Activated CD8-positive, alpha-beta T cell treated with anti-CD3 and anti-CD28 coated beads, Interleukin-2, amount 10 ng/mL, durations not matched to agents 7 days and 5 days (primary cell): Measurements from ENCODE around the gene CCNG1. TPM values are rescaled to one million over a fixed set of nuclear protein-coding genes. Genes with fewer than 3 reads are reported as not detected.
"Not testable (repeated sequence)": the region's sequence is repeated elsewhere in the genome, so short reads cannot be mapped to it uniquely, and the experiment has no call there.

Source experiments
- ATAC-seq: fragments of 150-1000 bp; cut with Tn5 transposase; one replicate; pipeline ENCODE4 v1.10.0; 2021; ENCODE audit warnings: moderate library complexity
- CTCF ChIA-PET: fragments of 350-600 bp; sonication (Branson Sonifier 250); formaldehyde crosslinking; loops from one replicate; lab custom pipeline; 2021; ENCODE audit warnings: antibody characterized with exemption; lab: Charles Lee
- POLR2A ChIA-PET: fragments of 350-600 bp; sonication (Branson Sonifier 250); formaldehyde crosslinking; loops from one replicate; lab custom pipeline; 2021; ENCODE audit warnings: antibody characterized with exemption; lab: Charles Lee
- DNase-seq: peaks from one replicate; pipeline ENCODE4 v3.0.0-alpha.2; 2020
- H3K27ac Mint-ChIP-seq: one replicate; pipeline ENCODE4 v1.8.0; 2021; ENCODE audit warnings: mild to moderate bottlenecking, mixed read lengths
- H3K27me3 Mint-ChIP-seq: one replicate; pipeline ENCODE4 v1.8.0; 2021; ENCODE audit warnings: low read depth, mixed read lengths
- H3K36me3 Mint-ChIP-seq: one replicate; pipeline ENCODE4 v1.8.0; 2021; ENCODE audit warnings: low read depth, mixed read lengths
- H3K4me1 Mint-ChIP-seq: one replicate; pipeline ENCODE4 v1.8.0; 2021; ENCODE audit warnings: low read depth, mixed read lengths
- H3K4me3 Mint-ChIP-seq: one replicate; pipeline ENCODE4 v1.8.0; 2021; ENCODE audit warnings: mild to moderate bottlenecking, mixed read lengths
- H3K9me3 Mint-ChIP-seq: one replicate; pipeline ENCODE4 v1.8.0; 2022; ENCODE audit warnings: mixed read lengths; ENCODE audit not compliant: insufficient read depth
- total RNA-seq, 2 experiments: library from RNA; stranded (reverse); gene quantifications; one replicate each; pipeline ENCODE4 v1.2.3, GENCODE V29; 2021

CCNG1 gene
- total RNA-seq, 2 experiments from 2014 or later, result 129 to 143 TPM

GRCh38 chr5:163409384-163409783, 28.0 kb upstream of the CCNG1 start:
- Mint-ChIP-seq H3K27ac (no peak overlapping the region), H3K9me3 (no peaks in the 10 kb centered on the region), H3K4me3 (no peak overlapping the region), H3K4me1 (peaks cover 11% of the 10 kb centered on the region), H3K27me3 (peaks cover 14% of the 10 kb centered on the region), H3K36me3 (no peaks in the 10 kb centered on the region)
- ChIA-PET CTCF (interaction anchor here (0.6 to 4.0 kb wide), 15 partner anchors 10 to 1866 kb away, joined by 3 to 25 read pairs (median 7); partner anchors contain the start of gene CCNG1), POLR2A (no interaction called here)
- no peak for DNase-seq
- no peak for ATAC-seq

- DNase-seq (no peak), ATAC-seq (no peak)
- POLR2A ChIA-PET, result no interaction called here
- Mint-ChIP-seq H3K27ac (no peak overlapping the region), H3K4me1 (peaks cover 11% of the 10 kb centered on the region), H3K4me3 (no peak overlapping the region), H3K9me3 (no peaks in the 10 kb centered on the region), H3K27me3 (peaks cover 17% of the 10 kb centered on the region), H3K36me3 (no peaks in the 10 kb centered on the region)
- CTCF ChIA-PET, result interaction anchor here (3.1 to 4.0 kb wide), 2 partner anchors 20 to 104 kb away, joined by 14 to 18 read pairs; no protein-coding TSS in a partner anchor
These were observed 26.9 kb upstream of the CCNG1 start for GRCh38 chr5:163410505-163410904.

- H3K36me3 Mint-ChIP-seq, H3K9me3 Mint-ChIP-seq, H3K27ac Mint-ChIP-seq, H3K4me3 Mint-ChIP-seq, H3K4me1 Mint-ChIP-seq, ATAC-seq, CTCF ChIA-PET, POLR2A ChIA-PET, DNase-seq: not testable (repeated sequence)
- peaks cover 15% of the 10 kb centered on the region for H3K27me3 Mint-ChIP-seq
These were observed 21.7 kb upstream of the CCNG1 start for GRCh38 chr5:163415673-163416072.

- Mint-ChIP-seq H3K4me3 (no peak overlapping the region), H3K27me3 (peaks cover 10% of the 10 kb centered on the region), H3K9me3 (no peaks in the 10 kb centered on the region), H3K4me1 (no peaks in the 10 kb centered on the region), H3K27ac (no peak overlapping the region), H3K36me3 (no peaks in the 10 kb centered on the region)
- ChIA-PET POLR2A (interaction anchor here (0.7 kb wide), 1 partner anchor 13 kb away, joined by 3 read pairs; no protein-coding TSS in a partner anchor), CTCF (interaction anchor here (1.3 kb wide), 1 partner anchor 16 kb away, joined by 6 read pairs; no protein-coding TSS in a partner anchor)
- ATAC-seq, result no peak
- no peak for DNase-seq
These were observed 12.6 kb upstream of the CCNG1 start for GRCh38 chr5:163424836-163425235.

- H3K9me3 Mint-ChIP-seq, H3K36me3 Mint-ChIP-seq, H3K4me3 Mint-ChIP-seq, H3K27me3 Mint-ChIP-seq, POLR2A ChIA-PET, DNase-seq, H3K27ac Mint-ChIP-seq, ATAC-seq, H3K4me1 Mint-ChIP-seq: not testable (repeated sequence)
- CTCF ChIA-PET, result interaction anchor here (2.0 kb wide), 1 partner anchor 18 kb away, joined by 6 read pairs; no protein-coding TSS in a partner anchor
These were observed 11.3 kb upstream of the CCNG1 start for GRCh38 chr5:163426128-163426527.

- no peak overlapping the region for H3K27ac Mint-ChIP-seq
- no peak overlapping the region for H3K4me3 Mint-ChIP-seq
- H3K36me3 Mint-ChIP-seq, result no peaks in the 10 kb centered on the region
- ChIA-PET POLR2A (no interaction called here), CTCF (no interaction called here)
- peaks cover 18% of the 10 kb centered on the region for H3K27me3 Mint-ChIP-seq
- DNase-seq, result no peak
- peaks cover 14% of the 10 kb centered on the region for H3K4me1 Mint-ChIP-seq
- no peak for ATAC-seq
- H3K9me3 Mint-ChIP-seq, result no peaks in the 10 kb centered on the region
These were observed 4.9 kb upstream of the CCNG1 start for GRCh38 chr5:163432544-163432943.

GRCh38 chr5:163433271-163433670, 4.1 kb upstream of the CCNG1 start:
- peaks cover 3% of the 10 kb centered on the region for H3K36me3 Mint-ChIP-seq
- no peak for ATAC-seq
- H3K4me3 Mint-ChIP-seq, result no peak overlapping the region
- no peak overlapping the region for H3K27ac Mint-ChIP-seq
- DNase-seq, result no peak
- peaks cover 18% of the 10 kb centered on the region for H3K27me3 Mint-ChIP-seq
- peaks cover 17% of the 10 kb centered on the region for H3K4me1 Mint-ChIP-seq
- POLR2A ChIA-PET, result interaction anchor here (1.2 kb wide), 2 partner anchors 25 to 27 kb away, joined by 3 read pairs; partner anchors contain the start of genes HMMR and NUDCD2
- H3K9me3 Mint-ChIP-seq, result no peaks in the 10 kb centered on the region
- CTCF ChIA-PET, result interaction anchor here (1.5 kb wide), 1 partner anchor 25 kb away, joined by 6 read pairs; no protein-coding TSS in a partner anchor

GRCh38 chr5:163434401-163434866, 3.0 kb upstream of the CCNG1 start:
- POLR2A ChIA-PET, result interaction anchor here (1.2 kb wide), 1 partner anchor 24 kb away, joined by 3 read pairs; no protein-coding TSS in a partner anchor
- Mint-ChIP-seq H3K36me3 (peaks cover 9% of the 10 kb centered on the region), H3K4me3 (no peak overlapping the region), H3K27ac (no peak overlapping the region), H3K27me3 (peaks cover 18% of the 10 kb centered on the region), H3K9me3 (no peaks in the 10 kb centered on the region), H3K4me1 (peaks cover 29% of the 10 kb centered on the region)
- ATAC-seq (no peak), DNase-seq (no peak)
- CTCF ChIA-PET, result interaction anchor here (1.5 kb wide), 1 partner anchor 26 kb away, joined by 6 read pairs; no protein-coding TSS in a partner anchor

GRCh38 chr5:163436515-163436914, 880 bp upstream of the CCNG1 start:
- ATAC-seq (no peak), DNase-seq (no peak)
- H3K36me3 Mint-ChIP-seq, result peaks cover 25% of the 10 kb centered on the region
- peaks cover 47% of the 10 kb centered on the region for H3K4me1 Mint-ChIP-seq
- CTCF ChIA-PET, result no interaction called here
- H3K27me3 Mint-ChIP-seq, result peaks cover 17% of the 10 kb centered on the region
- H3K27ac Mint-ChIP-seq, result peak overlapping the region; percentile 88
- no peaks in the 10 kb centered on the region for H3K9me3 Mint-ChIP-seq
- peak overlapping the region; percentile 89 for H3K4me3 Mint-ChIP-seq
- POLR2A ChIA-PET, result no interaction called here

- peak overlapping the region; percentile 89 for H3K4me3 Mint-ChIP-seq
- no peak for DNase-seq
- H3K4me1 Mint-ChIP-seq, result peaks cover 47% of the 10 kb centered on the region
- H3K36me3 Mint-ChIP-seq, result peaks cover 26% of the 10 kb centered on the region
- H3K27me3 Mint-ChIP-seq, result peaks cover 12% of the 10 kb centered on the region
- ATAC-seq, result no peak
- POLR2A ChIA-PET, result interaction anchor here (8.7 kb wide), 1 partner anchor 22 kb away, joined by 153 read pairs; the partner anchor contains the start of genes HMMR and NUDCD2
- H3K27ac Mint-ChIP-seq, result peak overlapping the region; percentile 88
- H3K9me3 Mint-ChIP-seq, result no peaks in the 10 kb centered on the region
- CTCF ChIA-PET, result interaction anchor here (1.8 to 3.4 kb wide), 2 partner anchors 22 to 28 kb away, joined by 7 to 17 read pairs; partner anchors contain the start of genes HMMR and NUDCD2
These were observed 435 bp upstream of the CCNG1 start for GRCh38 chr5:163437011-163437308.

- Mint-ChIP-seq H3K4me3 (peak overlapping the region; percentile 89), H3K27me3 (no peaks in the 10 kb centered on the region), H3K9me3 (no peaks in the 10 kb centered on the region), H3K36me3 (peaks cover 40% of the 10 kb centered on the region), H3K27ac (peak overlapping the region; percentile 9), H3K4me1 (peaks cover 47% of the 10 kb centered on the region)
- no peak for ATAC-seq
- DNase-seq, result no peak
- POLR2A ChIA-PET, result interaction anchor here (1.1 to 8.7 kb wide), 2 partner anchors 20 to 68 kb away, joined by 5 to 153 read pairs; partner anchors contain the start of genes HMMR and NUDCD2
- CTCF ChIA-PET, result interaction anchor here (1.1 to 3.4 kb wide), 4 partner anchors 15 to 30 kb away, joined by 3 to 17 read pairs (median 6); partner anchors contain the start of genes HMMR and NUDCD2
These were observed 1.7 kb downstream of the CCNG1 start for GRCh38 chr5:163439092-163439425.

GRCh38 chr5:163440954-163441353, 3.6 kb downstream of the CCNG1 start:
- H3K4me1 Mint-ChIP-seq, result peaks cover 44% of the 10 kb centered on the region
- no peak overlapping the region for H3K4me3 Mint-ChIP-seq
- POLR2A ChIA-PET, result interaction anchor here (0.6 to 8.7 kb wide), 2 partner anchors 18 to 24 kb away, joined by 3 to 153 read pairs; partner anchors contain the start of genes HMMR and NUDCD2

More at GRCh38 chr5:163440954-163441353, 3.6 kb downstream of the CCNG1 start:
- DNase-seq, result no peak
- Mint-ChIP-seq H3K27ac (no peak overlapping the region), H3K36me3 (peaks cover 48% of the 10 kb centered on the region), H3K9me3 (no peaks in the 10 kb centered on the region), H3K27me3 (no peaks in the 10 kb centered on the region)
- CTCF ChIA-PET, result interaction anchor here (0.6 to 1.4 kb wide), 4 partner anchors 10 to 32 kb away, joined by 3 to 6 read pairs (median 4); partner anchors contain the start of genes HMMR and NUDCD2
- no peak for ATAC-seq
